ENCODE results near the gene PITPNM1.
"Not testable (repeated sequence)": the region's sequence is repeated elsewhere in the genome, so short reads cannot be mapped to it uniquely, and the experiment has no call there.

The PITPNM1 gene

GRCh38 chr11:67504950-67505581 is at the start of gene PITPNM1:
PITPNM1 (minus strand) TSS chr11:67505363; CDS start chr11:67504180, 1,183 bp downstream.
- DNase-seq: no peak

- not testable (repeated sequence) for DNase-seq
These were observed 46.5 kb upstream of the PITPNM1 start for GRCh38 chr11:67551697-67552096.

GRCh38 chr11:67551127-67551526 is 46.0 kb upstream of the PITPNM1 start:
- no peak for DNase-seq

- no peak for DNase-seq
These were observed 43.5 kb upstream of the PITPNM1 start for GRCh38 chr11:67548555-67549110.

- DNase-seq: not testable (repeated sequence)
These were observed 42.9 kb upstream of the PITPNM1 start for GRCh38 chr11:67548112-67548511.

GRCh38 chr11:67545280-67545679 is 40.1 kb upstream of the PITPNM1 start:
- DNase-seq: no peak

- no peak for DNase-seq
These were observed 39.6 kb upstream of the PITPNM1 start for GRCh38 chr11:67544616-67545242.

- no peak for DNase-seq
These were observed 38.4 kb upstream of the PITPNM1 start for GRCh38 chr11:67543585-67543984.

GRCh38 chr11:67542971-67543370 is 37.8 kb upstream of the PITPNM1 start:
- no peak for DNase-seq

- no peak for DNase-seq
These were observed 37.0 kb upstream of the PITPNM1 start for GRCh38 chr11:67542169-67542568.

- no peak for DNase-seq
These were observed 36.0 kb upstream of the PITPNM1 start for GRCh38 chr11:67541198-67541597.

GRCh38 chr11:67539550-67539949 is 34.4 kb upstream of the PITPNM1 start:
- no peak for DNase-seq

- DNase-seq: no peak
These were observed 33.8 kb upstream of the PITPNM1 start for GRCh38 chr11:67538823-67539505.

GRCh38 chr11:67538306-67538705 is 33.1 kb upstream of the PITPNM1 start:
- DNase-seq: no peak

GRCh38 chr11:67535561-67535960 is 30.4 kb upstream of the PITPNM1 start:
- DNase-seq: no peak

GRCh38 chr11:67534070-67534679 is 29.0 kb upstream of the PITPNM1 start:
- DNase-seq: no peak

GRCh38 chr11:67532889-67533288 is 27.7 kb upstream of the PITPNM1 start:
- DNase-seq: no peak

GRCh38 chr11:67530282-67530592 is 25.1 kb upstream of the PITPNM1 start:
- DNase-seq: no peak

- no peak for DNase-seq
These were observed 23.2 kb upstream of the PITPNM1 start for GRCh38 chr11:67528376-67528775.

GRCh38 chr11:67525275-67525976 is 20.3 kb upstream of the PITPNM1 start:
- no peak for DNase-seq

- DNase-seq: no peak
These were observed 19.3 kb upstream of the PITPNM1 start for GRCh38 chr11:67524480-67524808.

- DNase-seq: no peak
These were observed 18.7 kb upstream of the PITPNM1 start for GRCh38 chr11:67523556-67524479.

Measured in NCI-H526 treated with DMSO at 0.1 percent for 48 hours (cell line).